ENCODE data around the gene IPCEF1. TPM values are rescaled to one million over a fixed set of nuclear protein-coding genes. Genes with fewer than 3 reads are reported as not detected.

Gene IPCEF1
- total and polyA plus RNA-seq, 3 experiments from 2014 or later = 17.7 to 57.8 (median 19.2) TPM

DNA sequence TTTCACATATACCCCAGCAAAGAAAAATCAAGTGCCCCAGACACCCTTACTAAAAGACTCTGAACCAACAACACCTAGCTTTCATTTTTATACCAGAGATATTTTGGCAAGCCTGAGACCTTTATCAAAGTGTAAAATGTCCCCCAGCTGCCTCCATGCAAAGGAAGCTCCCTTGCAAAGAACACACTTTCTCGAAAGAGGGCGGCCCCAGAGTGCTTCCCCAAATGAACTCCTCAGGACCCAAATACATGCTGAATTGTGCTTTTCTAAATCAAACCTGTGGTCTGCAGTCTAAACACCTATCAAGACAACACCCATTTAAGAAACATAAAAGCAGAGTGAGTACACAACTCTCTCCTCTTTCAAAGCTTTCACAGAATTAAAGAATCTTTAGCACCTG lies 490 bp downstream of the IPCEF1 start:
- Histone ChIP-seq H3K27ac (ENCODE audit: low read depth, low read length) (no peak overlapping the region), H3K27me3 (ENCODE audit: insufficient read depth, low read length, poor library complexity, severe bottlenecking) (no peaks in the 10 kb centered on the region), H3K4me3 (ENCODE audit: low read length) (no peak overlapping the region), H3K4me1 (ENCODE audit: insufficient read depth, low read length) (peaks cover 10% of the 10 kb centered on the region), H3K9me3 (ENCODE audit: low read length) (no peaks in the 10 kb centered on the region), H3K36me3 (ENCODE audit: insufficient read depth, low read length) (no peaks in the 10 kb centered on the region)
- peaks cover 0 to 5% (median 0%) of the 10 kb centered on the region in 3 donors for H3K36me3 Mint-ChIP-seq
- POLR2A ChIA-PET = no interaction called here
- CTCF ChIA-PET = no interaction called here
- peaks cover 15 to 36% of the 10 kb centered on the region in 2 donors for H3K27me3 Mint-ChIP-seq
- peaks cover 3 to 14% (median 11%) of the 10 kb centered on the region in 3 donors for H3K4me1 Mint-ChIP-seq
- DNase-seq = no peak
- no peak overlapping the region for H3K4me3 Mint-ChIP-seq
- H3K27ac Mint-ChIP-seq = no peak overlapping the region
- H3K9me3 Mint-ChIP-seq = no peaks in the 10 kb centered on the region

GRCh38 chr6:154354265-154354777 lies 2.3 kb downstream of the IPCEF1 start:
- ChIA-PET POLR2A (no interaction called here), CTCF (no interaction called here)
- Histone ChIP-seq H3K27me3 (ENCODE audit: insufficient read depth, low read length, poor library complexity, severe bottlenecking) (no peaks in the 10 kb centered on the region), H3K27ac (ENCODE audit: low read depth, low read length) (no peak overlapping the region), H3K36me3 (ENCODE audit: insufficient read depth, low read length) (no peaks in the 10 kb centered on the region), H3K4me1 (ENCODE audit: insufficient read depth, low read length) (peaks cover under 1% of the 10 kb centered on the region), H3K4me3 (ENCODE audit: low read length) (no peak overlapping the region), H3K9me3 (ENCODE audit: low read length) (no peaks in the 10 kb centered on the region)
- H3K4me1 Mint-ChIP-seq = peaks cover 3 to 14% (median 11%) of the 10 kb centered on the region in 3 donors
- H3K36me3 Mint-ChIP-seq = peaks cover 0 to 5% (median 0%) of the 10 kb centered on the region in 3 donors
- peaks cover 15 to 31% of the 10 kb centered on the region in 2 donors for H3K27me3 Mint-ChIP-seq
- no peak for DNase-seq
- H3K9me3 Mint-ChIP-seq = no peaks in the 10 kb centered on the region
- H3K27ac Mint-ChIP-seq = no peak overlapping the region
- H3K4me3 Mint-ChIP-seq = no peak overlapping the region

DNA sequence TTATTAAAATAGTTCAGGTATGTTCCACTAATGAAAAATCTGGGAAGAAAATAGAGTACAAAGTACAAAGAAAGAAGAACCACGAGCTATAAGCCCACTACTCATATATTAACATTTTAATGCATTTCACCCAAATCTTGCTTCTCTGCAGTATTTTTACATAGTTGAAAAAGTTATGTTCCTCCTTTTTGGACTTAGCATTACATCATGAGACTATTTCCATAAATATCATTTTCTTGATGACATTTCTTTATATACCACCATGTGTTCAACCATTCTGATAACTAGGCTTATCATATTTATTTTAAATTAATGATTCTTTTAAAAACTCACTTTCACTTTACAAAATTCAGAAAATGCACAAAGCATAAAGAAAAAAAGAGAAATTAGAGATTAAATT lies 3.0 kb downstream of the IPCEF1 start:
- Histone ChIP-seq H3K9me3 (ENCODE audit: low read length) (no peaks in the 10 kb centered on the region), H3K4me3 (ENCODE audit: low read length) (no peak overlapping the region), H3K36me3 (ENCODE audit: insufficient read depth, low read length) (no peaks in the 10 kb centered on the region), H3K27ac (ENCODE audit: low read depth, low read length) (no peak overlapping the region), H3K4me1 (ENCODE audit: insufficient read depth, low read length) (no peaks in the 10 kb centered on the region), H3K27me3 (ENCODE audit: insufficient read depth, low read length, poor library complexity, severe bottlenecking) (no peaks in the 10 kb centered on the region)
- ChIA-PET CTCF (no interaction called here), POLR2A (no interaction called here)
- Mint-ChIP-seq H3K4me3 (no peak overlapping the region), H3K27me3 (peaks cover 15 to 27% of the 10 kb centered on the region in 2 donors), H3K36me3 (peaks cover 0 to 5% (median 0%) of the 10 kb centered on the region in 3 donors), H3K9me3 (no peaks in the 10 kb centered on the region), H3K27ac (no peak overlapping the region), H3K4me1 (peaks cover 3 to 11% (median 10%) of the 10 kb centered on the region in 3 donors)
- no peak for DNase-seq

GRCh38 chr6:154352898-154353585 lies 3.6 kb downstream of the IPCEF1 start:
- Histone ChIP-seq H3K4me1 (ENCODE audit: insufficient read depth, low read length) (no peaks in the 10 kb centered on the region), H3K27me3 (ENCODE audit: insufficient read depth, low read length, poor library complexity, severe bottlenecking) (no peaks in the 10 kb centered on the region), H3K9me3 (ENCODE audit: low read length) (no peaks in the 10 kb centered on the region), H3K4me3 (ENCODE audit: low read length) (no peak overlapping the region), H3K36me3 (ENCODE audit: insufficient read depth, low read length) (no peaks in the 10 kb centered on the region), H3K27ac (ENCODE audit: low read depth, low read length) (no peak overlapping the region)
- Mint-ChIP-seq H3K4me3 (no peak overlapping the region), H3K27ac (no peak overlapping the region), H3K36me3 (peaks cover 0 to 5% (median 0%) of the 10 kb centered on the region in 3 donors), H3K4me1 (peaks cover 3 to 11% (median 10%) of the 10 kb centered on the region in 3 donors), H3K9me3 (no peaks in the 10 kb centered on the region), H3K27me3 (peaks cover 15 to 22% of the 10 kb centered on the region in 2 donors)
- ChIA-PET CTCF (no interaction called here), POLR2A (no interaction called here)
- no peak for DNase-seq

- H3K4me1 ChIP-seq (ENCODE audit: insufficient read depth, low read length) = no peaks in the 10 kb centered on the region
- ChIA-PET CTCF (interaction anchor here (0.6 kb wide), 1 partner anchor 123 kb away, joined by 3 read pairs; no protein-coding TSS in a partner anchor), POLR2A (no interaction called here)
- H3K36me3 ChIP-seq (ENCODE audit: insufficient read depth, low read length) = no peaks in the 10 kb centered on the region
- no peaks in the 10 kb centered on the region for H3K27me3 ChIP-seq (ENCODE audit: insufficient read depth, low read length, poor library complexity, severe bottlenecking)
- Mint-ChIP-seq H3K9me3 (peaks cover 0 to 5% (median 0%) of the 10 kb centered on the region in 5 donors), H3K36me3 (peaks cover 0 to 5% (median 0%) of the 10 kb centered on the region in 3 donors), H3K4me3 (no peak overlapping the region), H3K4me1 (peaks cover 3 to 11% (median 8%) of the 10 kb centered on the region in 3 donors), H3K27ac (no peak overlapping the region), H3K27me3 (peaks cover 4 to 13% of the 10 kb centered on the region in 2 donors)
- no peaks in the 10 kb centered on the region for H3K9me3 ChIP-seq (ENCODE audit: low read length)
- no peak overlapping the region for H3K27ac ChIP-seq (ENCODE audit: low read depth, low read length)
- H3K4me3 ChIP-seq (ENCODE audit: low read length) = no peak overlapping the region
- no peak for DNase-seq
These were observed 6.3 kb downstream of the IPCEF1 start for GRCh38 chr6:154350293-154350692.

- ChIA-PET POLR2A (no interaction called here), CTCF (interaction anchor here (1.2 kb wide), 1 partner anchor 14 kb away, joined by 3 read pairs; no protein-coding TSS in a partner anchor)
- Mint-ChIP-seq H3K36me3 (no peaks in the 10 kb centered on the region), H3K4me3 (no peak overlapping the region), H3K27ac (no peak overlapping the region), H3K4me1 (peaks cover 0 to 2% (median 0%) of the 10 kb centered on the region in 3 donors), H3K27me3 (peaks cover 2 to 14% of the 10 kb centered on the region in 2 donors), H3K9me3 (peaks cover 0 to 5% (median 0%) of the 10 kb centered on the region in 5 donors)
- no peaks in the 10 kb centered on the region for H3K27me3 ChIP-seq (ENCODE audit: insufficient read depth, low read length, poor library complexity, severe bottlenecking)
- no peaks in the 10 kb centered on the region for H3K36me3 ChIP-seq (ENCODE audit: insufficient read depth, low read length)
- H3K9me3 ChIP-seq (ENCODE audit: low read length) = no peaks in the 10 kb centered on the region
- H3K4me1 ChIP-seq (ENCODE audit: insufficient read depth, low read length) = no peaks in the 10 kb centered on the region
- no peak for DNase-seq
- H3K4me3 ChIP-seq (ENCODE audit: low read length) = no peak overlapping the region
- H3K27ac ChIP-seq (ENCODE audit: low read depth, low read length) = no peak overlapping the region
These were observed 8.6 kb downstream of the IPCEF1 start for GRCh38 chr6:154347981-154348380.

DNA sequence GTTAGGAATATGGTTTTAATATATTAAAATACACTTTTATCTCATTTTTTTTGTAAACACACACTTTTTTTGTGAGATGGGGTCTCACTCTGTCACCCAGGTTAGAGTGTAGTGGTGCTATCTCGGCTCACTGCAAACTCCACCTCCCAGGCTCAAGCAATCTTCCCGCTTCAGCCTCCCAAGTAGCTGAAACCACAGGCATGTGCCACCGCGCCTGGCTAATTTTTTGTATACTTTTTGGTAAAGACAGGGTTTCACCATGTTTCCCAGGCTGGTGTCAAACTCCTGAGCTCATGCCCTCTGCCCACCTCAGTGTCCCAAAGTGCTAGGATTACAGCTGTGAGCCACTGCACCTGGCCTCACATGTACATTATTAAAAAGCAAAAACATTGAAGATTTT lies 10.8 kb downstream of the IPCEF1 start:
- Mint-ChIP-seq H3K36me3 (no peaks in the 10 kb centered on the region), H3K9me3 (peaks cover 0 to 5% (median 0%) of the 10 kb centered on the region in 5 donors), H3K27ac (no peak overlapping the region), H3K4me1 (no peaks in the 10 kb centered on the region), H3K4me3 (no peak overlapping the region), H3K27me3 (peaks cover 4 to 14% of the 10 kb centered on the region in 2 donors)
- ChIA-PET CTCF (no interaction called here), POLR2A (no interaction called here)
- H3K27ac ChIP-seq (ENCODE audit: low read depth, low read length) = no peak overlapping the region
- no peaks in the 10 kb centered on the region for H3K36me3 ChIP-seq (ENCODE audit: insufficient read depth, low read length)
- no peaks in the 10 kb centered on the region for H3K9me3 ChIP-seq (ENCODE audit: low read length)
- no peak for DNase-seq
- H3K4me1 ChIP-seq (ENCODE audit: insufficient read depth, low read length) = no peaks in the 10 kb centered on the region
- H3K27me3 ChIP-seq (ENCODE audit: insufficient read depth, low read length, poor library complexity, severe bottlenecking) = no peaks in the 10 kb centered on the region
- H3K4me3 ChIP-seq (ENCODE audit: low read length) = no peak overlapping the region

DNA sequence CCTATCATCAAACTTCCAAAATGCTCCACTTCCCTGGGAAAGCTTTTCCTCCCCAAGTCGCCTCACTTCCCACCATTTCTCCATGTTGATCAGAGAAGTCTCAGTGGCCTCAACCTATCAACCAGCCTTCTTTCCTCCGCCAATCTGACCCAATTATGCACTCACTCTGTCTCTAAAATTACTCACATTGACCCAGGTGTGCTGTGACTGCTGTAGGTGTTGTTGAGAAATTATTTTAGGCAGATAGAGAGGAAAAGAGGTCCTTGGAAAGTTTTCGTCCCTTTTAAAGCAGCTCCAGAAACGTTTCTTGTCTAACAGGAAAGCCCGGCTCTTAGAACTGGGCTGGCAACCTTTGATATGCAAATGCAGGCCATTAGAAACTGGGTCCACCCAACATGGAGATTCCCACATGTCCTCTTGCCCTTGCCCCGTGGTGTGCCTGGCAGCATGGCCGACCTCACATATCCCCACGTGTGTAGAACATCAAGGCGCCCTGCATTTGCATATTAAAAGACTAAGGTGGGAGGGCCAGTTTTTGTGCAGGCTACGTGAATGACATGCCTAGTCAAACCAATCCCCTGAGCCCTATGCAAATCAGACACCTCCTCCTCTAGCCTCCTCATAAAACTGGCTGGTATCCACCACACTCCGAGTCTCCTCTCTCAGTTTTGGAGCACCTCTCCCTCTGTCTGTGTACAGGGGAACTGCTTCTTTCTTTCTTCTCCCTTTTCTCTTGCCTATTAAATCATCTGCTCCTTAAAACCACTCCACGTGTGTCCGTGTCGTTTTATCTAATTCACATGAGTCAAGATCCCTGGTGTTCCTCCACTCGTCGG lies 12.9 kb downstream of the IPCEF1 start:
- peaks cover 0 to 5% (median 0%) of the 10 kb centered on the region in 5 donors for H3K9me3 Mint-ChIP-seq
- POLR2A ChIA-PET = no interaction called here
- H3K27ac Mint-ChIP-seq = peak overlapping the region in 1 of 8 donors; percentile 40
- no peaks in the 10 kb centered on the region for H3K27me3 ChIP-seq (ENCODE audit: insufficient read depth, low read length, poor library complexity, severe bottlenecking)
- H3K4me3 Mint-ChIP-seq = no peak overlapping the region
- no peak overlapping the region for H3K27ac ChIP-seq (ENCODE audit: low read depth, low read length)
- no peaks in the 10 kb centered on the region for H3K36me3 ChIP-seq (ENCODE audit: insufficient read depth, low read length)
- no peaks in the 10 kb centered on the region for H3K4me1 Mint-ChIP-seq
- no peaks in the 10 kb centered on the region for H3K4me1 ChIP-seq (ENCODE audit: insufficient read depth, low read length)
- peaks cover 4 to 14% of the 10 kb centered on the region in 2 donors for H3K27me3 Mint-ChIP-seq
- H3K9me3 ChIP-seq (ENCODE audit: low read length) = no peaks in the 10 kb centered on the region
- no peak for DNase-seq
- CTCF ChIA-PET = no interaction called here
- no peaks in the 10 kb centered on the region for H3K36me3 Mint-ChIP-seq
- H3K4me3 ChIP-seq (ENCODE audit: low read length) = no peak overlapping the region
